ENCODE measurements around the gene PRKG1.
A peak's percentile ranks its signal among the peaks of the same experiment; 100 is the strongest.

PRKG1 gene

GRCh38 chr10:52258799-52259425 is 1184.6 kb downstream of the PRKG1 start:
- DNase-seq (ENCODE audit: low read depth): peak; percentile 10

GRCh38 chr10:52259426-52259812 is 1185.1 kb downstream of the PRKG1 start:
- no peak for DNase-seq (ENCODE audit: low read depth)

GRCh38 chr10:52261362-52261761 is 1187.1 kb downstream of the PRKG1 start:
- no peak for DNase-seq (ENCODE audit: low read depth)

GRCh38 chr10:52265131-52265926 is 1191.0 kb downstream of the PRKG1 start:
- DNase-seq (ENCODE audit: low read depth): no peak

- DNase-seq (ENCODE audit: low read depth): no peak
Observed at GRCh38 chr10:52266858-52267257, 1192.6 kb downstream of the PRKG1 start.

GRCh38 chr10:52268790-52269189 is 1194.5 kb downstream of the PRKG1 start:
- no peak for DNase-seq (ENCODE audit: low read depth)

- DNase-seq (ENCODE audit: low read depth): no peak
Observed at GRCh38 chr10:52269233-52269632, 1194.9 kb downstream of the PRKG1 start.

GRCh38 chr10:52276163-52276562 is 1201.9 kb downstream of the PRKG1 start:
- DNase-seq (ENCODE audit: low read depth): no peak

- DNase-seq (ENCODE audit: low read depth): no peak
Observed at GRCh38 chr10:52276986-52277385, 1202.7 kb downstream of the PRKG1 start.

GRCh38 chr10:52279546-52279945 is 1205.3 kb downstream of the PRKG1 start:
- no peak for DNase-seq (ENCODE audit: low read depth)

GRCh38 chr10:52280051-52280450 is 1205.8 kb downstream of the PRKG1 start:
- DNase-seq (ENCODE audit: low read depth): peak; percentile 17

- peak; percentile 68 for DNase-seq (ENCODE audit: low read depth)
Observed at GRCh38 chr10:52283174-52283573, 1208.9 kb downstream of the PRKG1 start.

- DNase-seq (ENCODE audit: low read depth): no peak
Observed at GRCh38 chr10:52284416-52285013, 1210.2 kb downstream of the PRKG1 start.

- no peak for DNase-seq (ENCODE audit: low read depth)
Observed at GRCh38 chr10:52287866-52288265, 1213.6 kb downstream of the PRKG1 start.

GRCh38 chr10:52297747-52298146 is 1223.5 kb downstream of the PRKG1 start:
- no peak for DNase-seq (ENCODE audit: low read depth)

GRCh38 chr10:52300599-52301277 is 1226.5 kb downstream of the PRKG1 start:
- no peak for DNase-seq (ENCODE audit: low read depth)

GRCh38 chr10:52308251-52309031 is 1234.2 kb downstream of the PRKG1 start:
- DNase-seq (ENCODE audit: low read depth): peak; percentile 87

GRCh38 chr10:52312942-52313255 is 1238.6 kb downstream of the PRKG1 start:
- peak; percentile 32 for DNase-seq (ENCODE audit: low read depth)

GRCh38 chr10:52313256-52313932 is 1239.1 kb downstream of the PRKG1 start:
- DNase-seq (ENCODE audit: low read depth): no peak

- DNase-seq (ENCODE audit: low read depth): peak; percentile 82
Observed at GRCh38 chr10:52313933-52314821, 1239.9 kb downstream of the PRKG1 start, which contains the start of gene DKK1. Gene DKK1 (plus strand): TSS chr10:52314281. CDS start chr10:52314435, 154 bp downstream.
